Dendritic cell treated with granulocyte-macrophage colony-stimulating factor and Interleukin-4, amounts not matched to agents 40 ng/mL and 50 ng/mL, for 4 days (primary cell): ENCODE results near the gene MYL2.

Source experiments
- H3K27ac Mint-ChIP-seq: one replicate; pipeline ENCODE4 v1.8.0; 2022; ENCODE audit warnings: mild to moderate bottlenecking, mixed read lengths
- H3K27me3 Mint-ChIP-seq: one replicate; pipeline ENCODE4 v1.8.0; 2022; ENCODE audit warnings: mild to moderate bottlenecking, mixed read lengths
- H3K36me3 Mint-ChIP-seq: one replicate; pipeline ENCODE4 v1.8.0; 2022; ENCODE audit warnings: low read depth, mixed read lengths
- H3K4me1 Mint-ChIP-seq: one replicate; pipeline ENCODE4 v1.8.0; 2022; ENCODE audit warnings: low read depth, mixed read lengths
- H3K4me3 Mint-ChIP-seq: one replicate; pipeline ENCODE4 v1.8.0; 2022; ENCODE audit warnings: mild to moderate bottlenecking, moderate library complexity, mixed read lengths
- H3K9me3 Mint-ChIP-seq: one replicate; pipeline ENCODE4 v1.8.0; 2022; ENCODE audit warnings: mixed read lengths
- intact Hi-C: fragments of 100-400 bp; cut with micrococcal nuclease; formaldehyde crosslinking; loops from one replicate; pipeline ENCODE4 v1.15.0; 2022

Gene MYL2

GRCh38 chr12:110863161-110863560 lies 57.2 kb downstream of the MYL2 start:
- H3K4me3 Mint-ChIP-seq = no peak overlapping the region
- H3K27ac Mint-ChIP-seq = no peak overlapping the region
- peaks cover 38% of the 10 kb centered on the region for H3K4me1 Mint-ChIP-seq
- H3K9me3 Mint-ChIP-seq = peaks cover 8% of the 10 kb centered on the region
- no peaks in the 10 kb centered on the region for H3K27me3 Mint-ChIP-seq
- intact Hi-C loops = no loop called here
- H3K36me3 Mint-ChIP-seq = no peaks in the 10 kb centered on the region

GRCh38 chr12:110862329-110862728 lies 58.0 kb downstream of the MYL2 start:
- intact Hi-C loops = no loop called here
- H3K27ac Mint-ChIP-seq = peak overlapping the region; percentile 77
- peaks cover 38% of the 10 kb centered on the region for H3K4me1 Mint-ChIP-seq
- H3K4me3 Mint-ChIP-seq = no peak overlapping the region
- H3K9me3 Mint-ChIP-seq = peaks cover 8% of the 10 kb centered on the region
- no peaks in the 10 kb centered on the region for H3K27me3 Mint-ChIP-seq
- no peaks in the 10 kb centered on the region for H3K36me3 Mint-ChIP-seq

- H3K9me3 Mint-ChIP-seq = peaks cover 8% of the 10 kb centered on the region
- H3K27ac Mint-ChIP-seq = peak overlapping the region; percentile 77
- intact Hi-C loops = no loop called here
- H3K36me3 Mint-ChIP-seq = no peaks in the 10 kb centered on the region
- H3K27me3 Mint-ChIP-seq = no peaks in the 10 kb centered on the region
- H3K4me1 Mint-ChIP-seq = peaks cover 38% of the 10 kb centered on the region
- H3K4me3 Mint-ChIP-seq = no peak overlapping the region
Measured at GRCh38 chr12:110861729-110862128, 58.6 kb downstream of the MYL2 start.
